G401 (cell line): ENCODE data around the gene CFAP221. TPM values are rescaled to one million over a fixed set of nuclear protein-coding genes. Genes with fewer than 3 reads are reported as not detected.

Source experiments
- DNase-seq: peaks from one replicate; pipeline ENCODE4 v3.0.0-alpha.2; 2015; ENCODE audit warnings: low spot score
- in situ Hi-C: cut with HindIII; loops from 2 replicates; pipeline ENCODE4 v1.10.0; 2016; ENCODE audit warnings: low sequenced_read_pairs, mixed read lengths
- total RNA-seq: library from RNA; depleted of rRNA; stranded (reverse); fragments of >200 nt; shearing (Covaris generic); gene quantifications from 2 replicates; pipeline ENCODE4 v1.2.3, GENCODE V29; 2014

The CFAP221 gene
- total RNA-seq, 1 experiment from 2014 or later = 2.7 TPM

GRCh38 chr2:119671016-119671415 is 126.8 kb downstream of the CFAP221 start:
- in situ Hi-C loops = no loop called here
- DNase-seq = no peak

- DNase-seq = no peak
- in situ Hi-C loops = no loop called here
Measured at GRCh38 chr2:119671752-119672151, 127.5 kb downstream of the CFAP221 start.

GRCh38 chr2:119672161-119672862 is 128.1 kb downstream of the CFAP221 start:
- no peak for DNase-seq
- in situ Hi-C loops = no loop called here

GRCh38 chr2:119673796-119674195 is 129.5 kb downstream of the CFAP221 start:
- in situ Hi-C loops = no loop called here
- DNase-seq = no peak

GRCh38 chr2:119674711-119675500 is 130.7 kb downstream of the CFAP221 start:
- in situ Hi-C loops = no loop called here

GRCh38 chr2:119678021-119678656 is 133.9 kb downstream of the CFAP221 start:
- DNase-seq = peak; percentile 45
- in situ Hi-C loops = no loop called here

More at GRCh38 chr2:119674711-119675500, 130.7 kb downstream of the CFAP221 start:
- DNase-seq = no peak

DNA sequence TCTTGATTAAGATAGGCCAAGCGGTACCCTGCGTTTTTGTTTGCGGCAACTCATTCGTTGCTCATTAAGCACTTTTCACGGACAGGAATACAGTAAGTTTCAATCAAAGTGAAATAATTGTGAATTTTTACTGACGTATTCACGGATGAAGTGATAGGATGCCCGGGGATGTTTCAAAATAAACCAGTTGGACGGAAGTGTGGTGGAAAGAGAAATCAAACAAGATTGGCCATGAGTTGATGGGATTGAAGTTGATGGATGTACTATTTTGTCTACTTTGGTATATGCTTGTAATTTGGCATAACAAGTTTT is 135.2 kb downstream of the CFAP221 start:
- in situ Hi-C loops = no loop called here
- no peak for DNase-seq

DNA sequence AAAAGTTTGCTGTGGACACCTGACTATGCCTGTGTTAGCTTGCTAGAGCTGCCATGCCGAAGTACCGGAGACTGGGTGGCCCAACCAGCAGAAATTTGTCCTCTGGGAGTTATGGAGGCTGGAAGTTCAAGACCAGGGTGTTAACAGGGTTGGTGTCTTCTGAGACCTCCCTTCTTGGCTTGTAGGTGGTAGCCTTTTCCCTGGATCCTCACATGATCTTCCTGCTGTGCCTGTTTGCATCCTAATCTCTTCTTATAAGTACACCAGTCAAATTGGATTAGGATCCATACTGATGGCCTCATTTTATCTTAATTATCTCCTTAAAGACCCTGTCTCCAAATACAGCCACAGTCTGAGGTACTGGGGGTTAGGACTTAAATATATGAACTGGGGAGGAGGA is 135.6 kb downstream of the CFAP221 start:
- DNase-seq = no peak
- in situ Hi-C loops = loop anchor here (10.0 kb wide), 1 partner anchor 205 kb away; no protein-coding TSS in a partner anchor

DNA sequence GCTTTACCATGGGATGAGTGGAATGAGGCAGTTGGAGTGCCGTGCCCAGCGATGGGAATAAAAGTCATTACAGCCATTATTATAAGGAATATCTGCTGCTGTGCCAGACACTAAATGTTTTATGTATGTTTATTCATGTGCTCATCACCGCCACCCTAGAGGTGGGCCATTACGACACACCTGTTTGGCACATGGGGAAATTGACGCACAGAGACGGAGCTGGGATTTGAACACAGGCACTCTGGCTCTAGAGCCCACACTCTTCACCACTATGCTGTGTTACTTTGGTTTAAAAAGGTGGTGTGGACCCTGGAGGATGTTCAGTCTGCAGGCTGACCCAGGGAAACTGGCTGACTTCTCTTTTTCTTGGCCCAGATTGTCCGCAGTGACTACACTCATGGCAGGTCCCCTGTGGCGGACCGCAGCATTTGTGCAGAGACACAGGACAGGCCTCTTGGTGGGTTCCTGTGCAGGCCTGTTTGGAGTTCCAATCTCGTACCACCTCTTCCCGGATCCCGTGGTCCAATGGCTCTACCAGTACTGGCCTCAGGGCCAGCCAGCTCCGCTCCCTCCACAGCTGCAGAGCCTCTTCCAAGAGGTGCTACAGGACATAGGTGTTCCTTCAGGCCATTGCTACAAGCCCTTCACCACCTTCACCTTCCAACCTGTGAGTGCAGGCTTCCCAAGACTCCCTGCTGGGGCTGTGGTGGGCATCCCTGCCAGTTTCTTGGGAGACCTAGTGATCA is 136.4 kb downstream of the CFAP221 start:
- in situ Hi-C loops = loop anchor here (10.0 kb wide), 1 partner anchor 206 kb away; no protein-coding TSS in a partner anchor
- DNase-seq = no peak

DNA sequence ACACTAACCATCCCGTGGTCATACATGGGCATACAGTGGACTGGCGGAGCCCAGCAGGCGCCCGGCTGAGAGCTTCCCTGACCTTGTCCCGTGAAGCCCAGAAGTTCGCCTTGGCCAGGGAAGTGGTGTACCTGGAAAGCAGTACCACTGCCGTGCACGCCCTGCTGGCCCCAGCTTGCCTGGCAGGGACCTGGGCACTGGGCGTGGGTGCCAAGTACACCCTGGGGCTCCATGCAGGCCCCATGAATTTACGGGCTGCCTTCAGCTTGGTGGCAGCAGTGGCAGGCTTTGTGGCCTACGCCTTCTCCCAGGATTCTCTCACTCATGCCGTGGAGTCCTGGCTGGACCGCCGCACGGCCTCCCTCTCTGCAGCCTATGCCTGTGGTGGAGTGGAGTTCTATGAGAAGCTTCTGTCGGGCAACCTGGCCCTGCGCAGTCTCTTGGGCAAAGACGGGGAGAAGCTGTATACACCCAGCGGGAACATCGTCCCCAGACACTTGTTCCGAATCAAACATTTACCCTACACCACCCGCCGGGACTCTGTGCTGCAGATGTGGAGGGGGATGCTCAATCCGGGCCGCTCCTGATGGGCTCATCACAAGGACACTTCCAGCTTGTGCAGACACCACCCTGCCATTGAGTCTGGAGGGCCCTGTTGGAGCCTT is 137.1 kb downstream of the CFAP221 start:
- DNase-seq = no peak
- in situ Hi-C loops = loop anchor here (10.0 kb wide), 1 partner anchor 207 kb away; no protein-coding TSS in a partner anchor

GRCh38 chr2:119681868-119682220 is 137.6 kb downstream of the CFAP221 start:
- in situ Hi-C loops = loop anchor here (10.0 kb wide), 1 partner anchor 207 kb away; no protein-coding TSS in a partner anchor
- DNase-seq = no peak

GRCh38 chr2:119682578-119682977 is 138.3 kb downstream of the CFAP221 start:
- in situ Hi-C loops = loop anchor here (10.0 kb wide), 1 partner anchor 208 kb away; no protein-coding TSS in a partner anchor
- DNase-seq = no peak

DNA sequence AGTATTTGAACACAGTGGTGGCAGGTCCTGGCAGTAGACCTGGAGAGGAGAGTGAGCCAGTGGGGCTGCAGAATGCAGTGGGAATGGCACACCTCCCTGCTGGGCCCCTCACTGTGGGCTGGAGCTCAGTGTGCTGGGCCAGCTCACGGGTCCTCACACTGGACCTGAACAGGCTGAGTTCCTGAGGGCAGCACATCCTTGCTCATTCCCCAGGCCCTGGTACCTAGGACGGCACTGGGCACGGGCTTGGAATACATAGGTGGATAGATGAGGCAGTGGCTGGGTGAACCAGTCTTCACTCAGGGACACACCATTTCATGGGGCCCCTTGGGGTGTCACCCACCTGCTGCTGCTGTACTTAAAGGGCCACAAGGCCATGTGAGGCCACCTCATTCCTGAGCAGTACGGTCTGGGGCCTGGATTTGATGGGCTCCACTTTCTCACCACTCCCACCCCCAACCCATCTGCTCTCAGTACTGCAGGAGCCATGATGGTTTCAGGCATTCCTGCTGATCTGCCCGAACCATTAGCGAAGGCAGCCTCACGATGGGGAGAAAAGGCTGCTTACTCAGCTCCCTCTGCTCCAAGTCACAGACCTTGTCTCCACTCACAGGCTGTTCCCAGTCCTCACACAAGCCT is 138.9 kb downstream of the CFAP221 start:
- no peak for DNase-seq

GRCh38 chr2:119683713-119684443 is 139.6 kb downstream of the CFAP221 start:
- in situ Hi-C loops = loop anchor here (10.0 kb wide), 1 partner anchor 209 kb away; no protein-coding TSS in a partner anchor
- DNase-seq = peak; percentile 73

More for the DNA sequence above, 138.9 kb downstream of the CFAP221 start:
- in situ Hi-C loops = loop anchor here (10.0 kb wide), 1 partner anchor 208 kb away; no protein-coding TSS in a partner anchor

GRCh38 chr2:119684518-119684917 is 140.3 kb downstream of the CFAP221 start:
- DNase-seq = peak; percentile 36
- in situ Hi-C loops = loop anchor here (10.0 kb wide), 1 partner anchor 210 kb away; no protein-coding TSS in a partner anchor

- in situ Hi-C loops = loop anchor here (10.0 kb wide), 1 partner anchor 214 kb away; no protein-coding TSS in a partner anchor
- no peak for DNase-seq
Measured at GRCh38 chr2:119688616-119689015, 144.4 kb downstream of the CFAP221 start.

DNA sequence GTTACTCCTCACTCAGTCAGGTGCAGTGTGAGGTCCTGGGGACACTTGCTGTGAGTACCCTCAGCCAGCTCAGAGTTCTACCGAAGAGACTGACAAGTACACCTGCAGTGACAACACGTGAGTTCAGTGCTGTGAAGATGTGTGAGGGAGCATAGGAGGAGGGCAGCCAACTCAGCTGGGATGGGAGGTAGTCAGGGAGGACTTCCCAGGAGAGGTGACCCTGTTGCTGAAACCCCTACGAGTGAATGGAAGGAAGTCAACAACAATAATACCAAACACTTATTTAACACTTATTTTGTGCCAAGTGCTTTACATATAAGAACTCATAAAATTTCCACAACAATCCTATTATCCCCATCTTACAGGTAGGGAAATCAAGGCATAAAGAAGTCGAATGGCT is 145.0 kb downstream of the CFAP221 start:
- in situ Hi-C loops = loop anchor here (10.0 kb wide), 1 partner anchor 214 kb away; no protein-coding TSS in a partner anchor
- DNase-seq = no peak
